HepG2 (cell line): ENCODE measurements around the gene RNASE12. TPM values are rescaled to one million over a fixed set of nuclear protein-coding genes. Genes with fewer than 3 reads are reported as not detected.

Source experiments
- ARID2 ChIP-seq: sonication (generic); formaldehyde crosslinking; IDR thresholded peaks from 2 replicates; pipeline ENCODE4 v1.8.1; 2022; ENCODE audit warnings: mild to moderate bottlenecking, missing genetic modification reagents, borderline replicate concordance
- EEA1 ChIP-seq: sonication (generic); formaldehyde crosslinking; IDR thresholded peaks from 2 replicates; pipeline ENCODE4 v1.5.1; 2020; ENCODE audit warnings: mild to moderate bottlenecking, missing genetic modification reagents, borderline replicate concordance
- ELF1 ChIP-seq: sonication (generic); formaldehyde crosslinking; IDR thresholded peaks from 2 replicates; pipeline ENCODE4 v1.4.0; 2020; ENCODE audit warnings: missing genetic modification reagents
- EP300 ChIP-seq, 3 experiments: sonication (generic) in 1 of 3; formaldehyde crosslinking in 1 of 3; IDR thresholded peaks; 2 replicates each; pipeline versions ENCODE4 v1.5.1 to v1.6.1; 2011 to 2020; ENCODE audit warnings: low read depth in 2 of 3, low read length in 2 of 3, borderline replicate concordance in 1 of 3, improper control_type of control experiment in 1 of 3, mild to moderate bottlenecking in 1 of 3, missing genetic modification reagents in 1 of 3, moderate library complexity in 1 of 3
- FOXC1 ChIP-seq: sonication (generic); formaldehyde crosslinking; IDR thresholded peaks from 2 replicates; pipeline ENCODE4 v1.8.0; 2022; ENCODE audit warnings: mild to moderate bottlenecking, missing genetic modification reagents, borderline replicate concordance
- IKZF1 ChIP-seq: fragments of 450-650 bp; IDR thresholded peaks from 2 replicates; pipeline ENCODE4 v1.7.1; 2016
- IRF2 ChIP-seq: IDR thresholded peaks from 2 replicates; pipeline ENCODE4 v1.6.1; 2018; ENCODE audit warnings: missing genetic modification reagents, missing compliant biosample characterization
- NONO ChIP-seq, 2 experiments: fragments of 450-650 bp in 1 of 2; sonication (generic) in 1 of 2; formaldehyde crosslinking in 1 of 2; IDR thresholded peaks in 1 of 2; conservative IDR thresholded peaks in 1 of 2; 2 replicates each; pipeline versions ENCODE4 v1.6.1 to v1.8.0; 2017 to 2022; ENCODE audit warnings: mild to moderate bottlenecking in 1 of 2, missing genetic modification reagents in 1 of 2, moderate library complexity in 1 of 2
- THAP9 ChIP-seq: sonication (generic); formaldehyde crosslinking; IDR thresholded peaks from 2 replicates; pipeline ENCODE4; 2020; ENCODE audit warnings: missing genetic modification reagents, mild to moderate bottlenecking, borderline replicate concordance
- TP53 ChIP-seq: sonication (generic); formaldehyde crosslinking; conservative IDR thresholded peaks from 2 replicates; pipeline ENCODE4 v1.4.0; 2020; ENCODE audit warnings: missing genetic modification reagents
- XRCC5 ChIP-seq: fragments of 200-400 bp; formaldehyde crosslinking; optimal IDR thresholded peaks from 2 replicates; pipeline ENCODE3; 2017; ENCODE audit warnings: mild to moderate bottlenecking, low read length
- ZNF331 ChIP-seq: sonication (generic); formaldehyde crosslinking; IDR thresholded peaks from 2 replicates; pipeline ENCODE4 v1.4.0; 2020; ENCODE audit warnings: missing genetic modification reagents
- ZNF333 ChIP-seq: sonication (generic); formaldehyde crosslinking; IDR thresholded peaks from 2 replicates; pipeline ENCODE4 v1.4.0; 2020; ENCODE audit warnings: mild to moderate bottlenecking, missing genetic modification reagents, borderline replicate concordance
- ZNF432 ChIP-seq: sonication (generic); formaldehyde crosslinking; IDR thresholded peaks from 2 replicates; pipeline ENCODE4 v1.5.0; 2020; ENCODE audit warnings: missing genetic modification reagents, mild to moderate bottlenecking, borderline replicate concordance
- polyA plus RNA-seq, 8 experiments: library from polyadenylated mRNA; depleted of rRNA in 3 of 8; stranded (reverse) in 7 of 8; unstranded in 1 of 8; fragments of >200 nt; fragmentation: Illumina TruSeq in 4 of 8; extraction: Trizol in 4 of 8; gene quantifications; 2 replicates each; pipeline versions ENCODE4 v1.2.1 to v1.2.3, GENCODE V29; 2011 to 2016; ENCODE audit warnings: low read depth in 4 of 8, missing spikeins in 1 of 8, mixed read lengths in 1 of 8; ENCODE audit not compliant: insufficient read depth in 1 of 8
- total RNA-seq, 5 experiments: library from RNA; depleted of rRNA; stranded (reverse); fragments of >200 nt; fragmentation: Illumina TruSeq; extraction: Trizol; gene quantifications; 2 replicates each; pipeline ENCODE4 v1.2.3, GENCODE V29; 2016; ENCODE audit warnings: low read depth in 1 of 5
- TF ChIP-seq, protein P1 (sequence below): sonication (generic); formaldehyde crosslinking; IDR thresholded peaks from one replicate; pipeline ENCODE4 v1.5.1; 2020; ENCODE audit warnings: mild to moderate bottlenecking, missing genetic modification reagents; ENCODE audit errors: not compliant biosample characterization
- TF ChIP-seq, protein P2 (sequence below): sonication (generic); formaldehyde crosslinking; IDR thresholded peaks from 2 replicates; pipeline ENCODE4 v1.4.0; 2020; ENCODE audit warnings: mild to moderate bottlenecking, low read depth, missing genetic modification reagents

RNASE12 gene
- total and polyA plus RNA-seq, 2 of the 13 experiments (the other 11 are each of a cell fraction or from before 2014, with no cell fraction given) = not detected

- TF ChIP-seq, protein P1, sequence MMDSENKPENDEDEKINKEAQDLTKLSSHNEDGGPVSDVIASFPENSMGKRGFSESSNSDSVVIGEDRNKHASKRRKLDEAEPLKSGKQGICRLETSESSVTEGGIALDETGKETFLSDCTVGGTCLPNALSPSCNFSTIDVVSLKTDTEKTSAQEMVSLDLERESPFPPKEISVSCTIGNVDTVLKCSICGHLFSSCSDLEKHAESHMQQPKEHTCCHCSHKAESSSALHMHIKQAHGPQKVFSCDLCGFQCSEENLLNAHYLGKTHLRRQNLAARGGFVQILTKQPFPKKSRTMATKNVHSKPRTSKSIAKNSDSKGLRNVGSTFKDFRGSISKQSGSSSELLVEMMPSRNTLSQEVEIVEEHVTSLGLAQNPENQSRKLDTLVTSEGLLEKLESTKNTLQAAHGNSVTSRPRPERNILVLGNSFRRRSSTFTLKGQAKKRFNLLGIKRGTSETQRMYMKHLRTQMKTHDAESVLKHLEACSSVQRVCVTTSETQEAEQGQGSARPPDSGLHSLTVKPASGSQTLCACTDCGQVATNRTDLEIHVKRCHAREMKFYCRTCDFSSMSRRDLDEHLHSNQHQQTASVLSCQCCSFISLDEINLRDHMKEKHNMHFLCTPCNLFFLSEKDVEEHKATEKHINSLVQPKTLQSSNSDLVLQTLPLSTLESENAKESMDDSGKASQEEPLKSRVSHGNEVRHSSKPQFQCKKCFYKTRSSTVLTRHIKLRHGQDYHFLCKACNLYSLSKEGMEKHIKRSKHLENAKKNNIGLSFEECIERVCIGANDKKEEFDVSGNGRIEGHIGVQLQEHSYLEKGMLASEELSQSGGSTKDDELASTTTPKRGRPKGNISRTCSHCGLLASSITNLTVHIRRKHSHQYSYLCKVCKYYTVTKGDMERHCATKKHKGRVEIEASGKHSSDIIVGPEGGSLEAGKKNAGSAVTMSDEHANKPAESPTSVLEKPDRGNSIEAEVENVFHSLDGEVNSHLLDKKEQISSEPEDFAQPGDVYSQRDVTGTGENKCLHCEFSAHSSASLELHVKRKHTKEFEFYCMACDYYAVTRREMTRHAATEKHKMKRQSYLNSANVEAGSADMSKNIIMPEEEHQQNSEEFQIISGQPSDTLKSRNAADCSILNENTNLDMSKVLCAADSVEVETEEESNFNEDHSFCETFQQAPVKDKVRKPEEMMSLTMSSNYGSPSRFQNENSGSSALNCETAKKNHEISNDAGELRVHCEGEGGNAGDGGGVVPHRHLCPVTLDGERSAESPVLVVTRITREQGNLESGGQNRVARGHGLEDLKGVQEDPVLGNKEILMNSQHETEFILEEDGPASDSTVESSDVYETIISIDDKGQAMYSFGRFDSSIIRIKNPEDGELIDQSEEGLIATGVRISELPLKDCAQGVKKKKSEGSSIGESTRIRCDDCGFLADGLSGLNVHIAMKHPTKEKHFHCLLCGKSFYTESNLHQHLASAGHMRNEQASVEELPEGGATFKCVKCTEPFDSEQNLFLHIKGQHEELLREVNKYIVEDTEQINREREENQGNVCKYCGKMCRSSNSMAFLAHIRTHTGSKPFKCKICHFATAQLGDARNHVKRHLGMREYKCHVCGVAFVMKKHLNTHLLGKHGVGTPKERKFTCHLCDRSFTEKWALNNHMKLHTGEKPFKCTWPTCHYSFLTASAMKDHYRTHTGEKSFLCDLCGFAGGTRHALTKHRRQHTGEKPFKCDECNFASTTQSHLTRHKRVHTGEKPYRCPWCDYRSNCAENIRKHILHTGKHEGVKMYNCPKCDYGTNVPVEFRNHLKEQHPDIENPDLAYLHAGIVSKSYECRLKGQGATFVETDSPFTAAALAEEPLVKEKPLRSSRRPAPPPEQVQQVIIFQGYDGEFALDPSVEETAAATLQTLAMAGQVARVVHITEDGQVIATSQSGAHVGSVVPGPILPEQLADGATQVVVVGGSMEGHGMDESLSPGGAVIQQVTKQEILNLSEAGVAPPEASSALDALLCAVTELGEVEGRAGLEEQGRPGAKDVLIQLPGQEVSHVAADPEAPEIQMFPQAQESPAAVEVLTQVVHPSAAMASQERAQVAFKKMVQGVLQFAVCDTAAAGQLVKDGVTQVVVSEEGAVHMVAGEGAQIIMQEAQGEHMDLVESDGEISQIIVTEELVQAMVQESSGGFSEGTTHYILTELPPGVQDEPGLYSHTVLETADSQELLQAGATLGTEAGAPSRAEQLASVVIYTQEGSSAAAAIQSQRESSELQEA (CRISPR knock-in tag) = no peak
- TF ChIP-seq IRF2 (CRISPR knock-in tag) (no peak), ZNF432 (CRISPR knock-in tag) (no peak), EP300 (IDR thresholded peaks at IDR 0.05; ENCODE audit: low read depth in 2 of 2, low read length in 2 of 2) (peak in 1 of 2 experiments; percentile 38; a peak in 1 of 4 replicates), EP300 (CRISPR knock-in tag; IDR thresholded peaks at IDR 0.05; ENCODE audit: borderline replicate concordance) (no peak), NONO (IDR thresholded peaks at IDR 0.05) (no peak), NONO (CRISPR knock-in tag; conservative IDR thresholded peaks at IDR 0.05) (no peak; the same call in 1 of the 2 replicates), ARID2 (peak; percentile 51; the same call in 1 of the 2 replicates), IKZF1 (no peak), FOXC1 (CRISPR knock-in tag) (peak; percentile 89), EEA1 (CRISPR knock-in tag) (no peak), ELF1 (CRISPR knock-in tag) (peak; percentile 46), THAP9 (peak; percentile 43; the same call in 1 of the 2 replicates), ZNF331 (CRISPR knock-in tag) (peak; percentile 70; the same call in 1 of the 2 replicates), ZNF333 (no peak), TP53 (CRISPR knock-in tag) (no peak), XRCC5 (peak; percentile 50)
- TF ChIP-seq, protein P2, sequence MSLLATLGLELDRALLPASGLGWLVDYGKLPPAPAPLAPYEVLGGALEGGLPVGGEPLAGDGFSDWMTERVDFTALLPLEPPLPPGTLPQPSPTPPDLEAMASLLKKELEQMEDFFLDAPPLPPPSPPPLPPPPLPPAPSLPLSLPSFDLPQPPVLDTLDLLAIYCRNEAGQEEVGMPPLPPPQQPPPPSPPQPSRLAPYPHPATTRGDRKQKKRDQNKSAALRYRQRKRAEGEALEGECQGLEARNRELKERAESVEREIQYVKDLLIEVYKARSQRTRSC (CRISPR knock-in tag) = no peak
These were observed 15.2 kb upstream of the RNASE12 start (continued) for GRCh38 chr14:20606190-20606901.
